Glomerular visceral epithelial cell (primary cell): Measurements from ENCODE around the gene SPC25.
"Not testable (repeated sequence)": the region's sequence is repeated elsewhere in the genome, so short reads cannot be mapped to it uniquely, and the experiment has no call there.

ENCODE experiments used
- DNase-seq: peaks from one replicate; pipeline ENCODE4 v3.0.0-alpha.2; 2016; ENCODE audit errors: extremely low spot score

The SPC25 gene

GRCh38 chr2:168890006-168890782, at the start of gene SPC25:
SPC25 (minus strand) TSS chr2:168890430; CDS start chr2:168889519, 911 bp downstream.
- peak; percentile 94 for DNase-seq

GRCh38 chr2:168939918-168940317, 49.7 kb upstream of the SPC25 start:
- no peak for DNase-seq

GRCh38 chr2:168939061-168939460, 48.8 kb upstream of the SPC25 start:
- DNase-seq: no peak

GRCh38 chr2:168935810-168936581, 45.8 kb upstream of the SPC25 start:
- DNase-seq: no peak

- peak; percentile 6 for DNase-seq
Measured at GRCh38 chr2:168934826-168935225, 44.6 kb upstream of the SPC25 start.

GRCh38 chr2:168932174-168932573, 41.9 kb upstream of the SPC25 start:
- DNase-seq: not testable (repeated sequence)

GRCh38 chr2:168930242-168930641, 40.0 kb upstream of the SPC25 start:
- no peak for DNase-seq

- DNase-seq: no peak
Measured at GRCh38 chr2:168929031-168929430, 38.8 kb upstream of the SPC25 start.

GRCh38 chr2:168928113-168928831, 38.0 kb upstream of the SPC25 start:
- DNase-seq: no peak

- DNase-seq: no peak
Measured at GRCh38 chr2:168926621-168927386, 36.6 kb upstream of the SPC25 start.

- peak; percentile 49 for DNase-seq
Measured at GRCh38 chr2:168920504-168921157, 30.4 kb upstream of the SPC25 start.

GRCh38 chr2:168916331-168916675, 26.1 kb upstream of the SPC25 start:
- no peak for DNase-seq

GRCh38 chr2:168915441-168916330, 25.5 kb upstream of the SPC25 start:
- no peak for DNase-seq

GRCh38 chr2:168913495-168913894, 23.3 kb upstream of the SPC25 start:
- no peak for DNase-seq

GRCh38 chr2:168912901-168913369, 22.7 kb upstream of the SPC25 start:
- peak; percentile 31 for DNase-seq

GRCh38 chr2:168912466-168912865, 22.2 kb upstream of the SPC25 start:
- no peak for DNase-seq

GRCh38 chr2:168910330-168910729, 20.1 kb upstream of the SPC25 start:
- no peak for DNase-seq

GRCh38 chr2:168907940-168908662, 17.9 kb upstream of the SPC25 start:
- DNase-seq: no peak

GRCh38 chr2:168904358-168904757, 14.1 kb upstream of the SPC25 start:
- no peak for DNase-seq
